HepG2 (cell line): Measurements from ENCODE around the gene ZSCAN32. TPM values are rescaled to one million over a fixed set of nuclear protein-coding genes. Genes with fewer than 3 reads are reported as not detected.
A peak's percentile ranks its signal among the peaks of the same experiment; 100 is the strongest.

Experiments used
- BHLHE40 ChIP-seq: IDR thresholded peaks from 2 replicates; pipeline ENCODE4 v1.6.1; 2011; ENCODE audit warnings: low read length, improper control_type of control experiment
- CBFB ChIP-seq: sonication (generic); formaldehyde crosslinking; IDR thresholded peaks from 2 replicates; pipeline ENCODE4 v1.4.0; 2020; ENCODE audit warnings: missing genetic modification reagents
- CEBPB ChIP-seq: IDR thresholded peaks from 2 replicates; pipeline ENCODE4 v1.6.1; 2011; ENCODE audit warnings: low read depth, low read length, improper control_type of control experiment, borderline replicate concordance
- CTCF ChIP-seq: sonication (generic); formaldehyde crosslinking; IDR thresholded peaks from 2 replicates; pipeline ENCODE4 v1.5.0; 2020; ENCODE audit warnings: mild to moderate bottlenecking, missing genetic modification reagents, moderate library complexity
- FOXP4 ChIP-seq: sonication (generic); formaldehyde crosslinking; IDR thresholded peaks from 2 replicates; pipeline ENCODE4 v1.4.0; 2020; ENCODE audit warnings: missing genetic modification reagents
- GFI1 ChIP-seq: sonication (generic); formaldehyde crosslinking; IDR thresholded peaks from 2 replicates; pipeline ENCODE4 v1.5.0; 2020; ENCODE audit warnings: missing genetic modification reagents, mild to moderate bottlenecking, borderline replicate concordance
- GTF3A ChIP-seq: sonication (generic); formaldehyde crosslinking; conservative IDR thresholded peaks from 2 replicates; pipeline ENCODE4 v1.4.0; 2020; ENCODE audit warnings: mild to moderate bottlenecking, missing genetic modification reagents
- HNF4A ChIP-seq: sonication (generic); formaldehyde crosslinking; IDR thresholded peaks from 2 replicates; pipeline ENCODE4 v1.4.0; 2020; ENCODE audit warnings: missing genetic modification reagents
- JDP2 ChIP-seq: sonication (generic); formaldehyde crosslinking; IDR thresholded peaks from 2 replicates; pipeline ENCODE4 v1.8.1; 2022; ENCODE audit warnings: missing genetic modification reagents, borderline replicate concordance
- KDM2A ChIP-seq: sonication (generic); formaldehyde crosslinking; IDR thresholded peaks from 2 replicates; pipeline ENCODE4 v1.4.0; 2020; ENCODE audit warnings: low read depth, missing genetic modification reagents, borderline replicate concordance
- MAFF ChIP-seq: IDR thresholded peaks from 2 replicates; pipeline ENCODE4 v1.6.1; 2011; ENCODE audit warnings: low read depth, low read length, improper control_type of control experiment
- MAX ChIP-seq: IDR thresholded peaks from 2 replicates; pipeline ENCODE4 v1.6.1; 2012; ENCODE audit warnings: inconsistent platforms
- MED13 ChIP-seq: sonication (generic); formaldehyde crosslinking; IDR thresholded peaks from 2 replicates; pipeline ENCODE4 v1.5.0; 2020; ENCODE audit warnings: missing genetic modification reagents
- NFYC ChIP-seq: IDR thresholded peaks from 2 replicates; pipeline ENCODE4 v1.6.1; 2016; ENCODE audit warnings: missing genetic modification reagents, missing compliant biosample characterization
- NR1H2 ChIP-seq: sonication (generic); formaldehyde crosslinking; IDR thresholded peaks from 2 replicates; pipeline ENCODE4 v1.8.1; 2022; ENCODE audit warnings: low read depth, missing genetic modification reagents, borderline replicate concordance
- SMYD3 ChIP-seq: sonication (generic); formaldehyde crosslinking; IDR thresholded peaks from 2 replicates; pipeline ENCODE4 v1.8.1; 2023; ENCODE audit warnings: mild to moderate bottlenecking, missing genetic modification reagents
- SNAPC2 ChIP-seq: sonication (generic); formaldehyde crosslinking; IDR thresholded peaks from 2 replicates; pipeline ENCODE4 v1.8.1; 2022; ENCODE audit warnings: mild to moderate bottlenecking, missing genetic modification reagents
- SRSF1 ChIP-seq: fragments of 200-400 bp; formaldehyde crosslinking; optimal IDR thresholded peaks from 2 replicates; pipeline ENCODE3; 2017; ENCODE audit warnings: mild to moderate bottlenecking, low read depth, low read length, moderate library complexity
- TAF1 ChIP-seq: sonication (generic); formaldehyde crosslinking; IDR thresholded peaks from 2 replicates; pipeline ENCODE4 v1.4.0; 2020; ENCODE audit warnings: missing genetic modification reagents
- ZNF20 ChIP-seq: sonication (generic); formaldehyde crosslinking; IDR thresholded peaks from 2 replicates; pipeline ENCODE4 v1.4.0; 2020; ENCODE audit warnings: mild to moderate bottlenecking, moderate library complexity, missing genetic modification reagents
- ZNF24 ChIP-seq: fragments of 450-650 bp; IDR thresholded peaks from 2 replicates; pipeline ENCODE4 v1.6.1; 2017; ENCODE audit warnings: antibody characterized with exemption, mild to moderate bottlenecking
- ZNF567 ChIP-seq: sonication (generic); formaldehyde crosslinking; IDR thresholded peaks from 2 replicates; pipeline ENCODE4 v1.8.1; 2023; ENCODE audit warnings: mild to moderate bottlenecking, missing genetic modification reagents, borderline replicate concordance
- ZNF775 ChIP-seq: sonication (generic); formaldehyde crosslinking; IDR thresholded peaks from 2 replicates; pipeline ENCODE4 v1.4.0; 2020; ENCODE audit warnings: missing genetic modification reagents, mild to moderate bottlenecking, moderate library complexity, borderline replicate concordance
- ZNF781 ChIP-seq: sonication (generic); formaldehyde crosslinking; IDR thresholded peaks from 2 replicates; pipeline ENCODE4 v1.5.1; 2020; ENCODE audit warnings: borderline replicate concordance, mild to moderate bottlenecking, missing genetic modification reagents; ENCODE audit errors: not compliant biosample characterization
- polyA plus RNA-seq, 8 experiments: library from polyadenylated mRNA; depleted of rRNA in 3 of 8; stranded (reverse) in 7 of 8; unstranded in 1 of 8; fragments of >200 nt; fragmentation: Illumina TruSeq in 4 of 8; extraction: Trizol in 4 of 8; gene quantifications; 2 replicates each; pipeline versions ENCODE4 v1.2.1 to v1.2.3, GENCODE V29; 2011 to 2016; ENCODE audit warnings: low read depth in 4 of 8, missing spikeins in 1 of 8, mixed read lengths in 1 of 8; ENCODE audit not compliant: insufficient read depth in 1 of 8
- total RNA-seq, 5 experiments: library from RNA; depleted of rRNA; stranded (reverse); fragments of >200 nt; fragmentation: Illumina TruSeq; extraction: Trizol; gene quantifications; 2 replicates each; pipeline ENCODE4 v1.2.3, GENCODE V29; 2016; ENCODE audit warnings: low read depth in 1 of 5
- TF ChIP-seq, protein P1 (sequence below): fragments of 450-650 bp; IDR thresholded peaks from 2 replicates; pipeline ENCODE4 v1.6.1; 2016
- TF ChIP-seq, protein P2 (sequence below): sonication (generic); formaldehyde crosslinking; IDR thresholded peaks from 2 replicates; pipeline ENCODE4 v1.5.1; 2020; ENCODE audit warnings: mild to moderate bottlenecking, missing genetic modification reagents, moderate library complexity

Gene ZSCAN32
- total and polyA plus RNA-seq, 2 of the 13 experiments (the other 11 are each of a cell fraction or from before 2014, with no cell fraction given): 10.7 to 12.8 TPM

GRCh38 chr16:3363793-3364192 lies 37.0 kb downstream of the ZSCAN32 start (continued):
- TF ChIP-seq, protein P1, sequence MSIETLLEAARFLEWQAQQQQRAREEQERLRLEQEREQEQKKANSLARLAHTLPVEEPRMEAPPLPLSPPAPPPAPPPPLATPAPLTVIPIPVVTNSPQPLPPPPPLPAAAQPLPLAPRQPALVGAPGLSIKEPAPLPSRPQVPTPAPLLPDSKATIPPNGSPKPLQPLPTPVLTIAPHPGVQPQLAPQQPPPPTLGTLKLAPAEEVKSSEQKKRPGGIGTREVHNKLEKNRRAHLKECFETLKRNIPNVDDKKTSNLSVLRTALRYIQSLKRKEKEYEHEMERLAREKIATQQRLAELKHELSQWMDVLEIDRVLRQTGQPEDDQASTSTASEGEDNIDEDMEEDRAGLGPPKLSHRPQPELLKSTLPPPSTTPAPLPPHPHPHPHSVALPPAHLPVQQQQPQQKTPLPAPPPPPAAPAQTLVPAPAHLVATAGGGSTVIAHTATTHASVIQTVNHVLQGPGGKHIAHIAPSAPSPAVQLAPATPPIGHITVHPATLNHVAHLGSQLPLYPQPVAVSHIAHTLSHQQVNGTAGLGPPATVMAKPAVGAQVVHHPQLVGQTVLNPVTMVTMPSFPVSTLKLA: no peak
- TF ChIP-seq CEBPB (peak; percentile 18; the same call in 1 of the 2 replicates), GTF3A (CRISPR knock-in tag) (no peak), ZNF567 (CRISPR knock-in tag) (no peak), NFYC (CRISPR knock-in tag) (peak; percentile 56), JDP2 (CRISPR knock-in tag) (no peak), ZNF775 (CRISPR knock-in tag) (no peak), KDM2A (CRISPR knock-in tag) (no peak), SRSF1 (no peak), GFI1 (CRISPR knock-in tag) (peak; percentile 86), SNAPC2 (no peak), SMYD3 (CRISPR knock-in tag) (no peak), ZNF24 (no peak), BHLHE40 (0 out of 2 replicates have a peak, but pooled peaks have one; percentile 25), TAF1 (no peak), MED13 (CRISPR knock-in tag) (no peak), MAFF (no peak), ZNF781 (CRISPR knock-in tag) (no peak), CBFB (CRISPR knock-in tag) (no peak), NR1H2 (CRISPR knock-in tag) (no peak), MAX (peak; percentile 47; the same call in 1 of the 2 replicates), FOXP4 (CRISPR knock-in tag) (0 out of 2 replicates have a peak, but pooled peaks have one; percentile 15), ZNF20 (CRISPR knock-in tag) (0 out of 2 replicates have a peak, but pooled peaks have one; percentile 66), HNF4A (peak; percentile 16; the same call in 1 of the 2 replicates), CTCF (CRISPR knock-in tag) (peak; percentile 48)
- TF ChIP-seq, protein P2, sequence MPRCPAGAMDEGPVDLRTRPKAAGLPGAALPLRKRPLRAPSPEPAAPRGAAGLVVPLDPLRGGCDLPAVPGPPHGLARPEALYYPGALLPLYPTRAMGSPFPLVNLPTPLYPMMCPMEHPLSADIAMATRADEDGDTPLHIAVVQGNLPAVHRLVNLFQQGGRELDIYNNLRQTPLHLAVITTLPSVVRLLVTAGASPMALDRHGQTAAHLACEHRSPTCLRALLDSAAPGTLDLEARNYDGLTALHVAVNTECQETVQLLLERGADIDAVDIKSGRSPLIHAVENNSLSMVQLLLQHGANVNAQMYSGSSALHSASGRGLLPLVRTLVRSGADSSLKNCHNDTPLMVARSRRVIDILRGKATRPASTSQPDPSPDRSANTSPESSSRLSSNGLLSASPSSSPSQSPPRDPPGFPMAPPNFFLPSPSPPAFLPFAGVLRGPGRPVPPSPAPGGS (CRISPR knock-in tag): no peak
